Neural crest cell (in vitro differentiated cells): ENCODE results near the gene HNRNPL. TPM values are rescaled to one million over a fixed set of nuclear protein-coding genes. Genes with fewer than 3 reads are reported as not detected.

Experiments used
- DNase-seq: peaks from one replicate; pipeline ENCODE4 v3.0.0; 2021; ENCODE audit warnings: low read depth, mixed read lengths, low spot score
- H3K27ac Mint-ChIP-seq: one replicate; pipeline ENCODE4 v1.8.0; 2021; ENCODE audit warnings: mild to moderate bottlenecking, mixed read lengths; ENCODE audit not compliant: unreplicated experiment
- H3K27me3 Mint-ChIP-seq: 2 replicates; pipeline ENCODE4 v1.8.0; 2021; ENCODE audit warnings: low read depth, mild to moderate bottlenecking, mixed read lengths
- H3K36me3 Mint-ChIP-seq: 2 replicates; pipeline ENCODE4 v1.8.0; 2021; ENCODE audit warnings: low read depth, mild to moderate bottlenecking, mixed read lengths
- H3K4me1 Mint-ChIP-seq: 2 replicates; pipeline ENCODE4 v1.8.0; 2021; ENCODE audit warnings: mixed read lengths
- H3K4me3 Mint-ChIP-seq: one replicate; pipeline ENCODE4 v1.8.0; 2021; ENCODE audit warnings: mild to moderate bottlenecking, mixed read lengths
- H3K9me3 Mint-ChIP-seq: 2 replicates; pipeline ENCODE4 v1.8.0; 2021; ENCODE audit warnings: mixed read lengths
- total RNA-seq: library from RNA; stranded (reverse); gene quantifications from 2 replicates; pipeline ENCODE4 v1.2.1, GENCODE V29; 2021
- TF ChIP-seq, protein P1 (sequence below): fragments of 200-600 bp; sonication (generic); conservative IDR thresholded peaks from 2 replicates; pipeline ENCODE4 v1.5.0; 2021; ENCODE audit warnings: antibody characterized with exemption, mild to moderate bottlenecking

HNRNPL gene
- total RNA-seq, 1 donor from 2014 or later, result 728 TPM

GRCh38 chr19:38880882-38881609 is 31.3 kb upstream of the HNRNPL start:
- no peaks in the 10 kb centered on the region for H3K27me3 Mint-ChIP-seq
- H3K4me1 Mint-ChIP-seq, result peaks cover 10% of the 10 kb centered on the region
- no peaks in the 10 kb centered on the region for H3K36me3 Mint-ChIP-seq
- H3K27ac Mint-ChIP-seq, result peak overlapping the region; percentile 67
- no peak for DNase-seq
- TF ChIP-seq, protein P1, sequence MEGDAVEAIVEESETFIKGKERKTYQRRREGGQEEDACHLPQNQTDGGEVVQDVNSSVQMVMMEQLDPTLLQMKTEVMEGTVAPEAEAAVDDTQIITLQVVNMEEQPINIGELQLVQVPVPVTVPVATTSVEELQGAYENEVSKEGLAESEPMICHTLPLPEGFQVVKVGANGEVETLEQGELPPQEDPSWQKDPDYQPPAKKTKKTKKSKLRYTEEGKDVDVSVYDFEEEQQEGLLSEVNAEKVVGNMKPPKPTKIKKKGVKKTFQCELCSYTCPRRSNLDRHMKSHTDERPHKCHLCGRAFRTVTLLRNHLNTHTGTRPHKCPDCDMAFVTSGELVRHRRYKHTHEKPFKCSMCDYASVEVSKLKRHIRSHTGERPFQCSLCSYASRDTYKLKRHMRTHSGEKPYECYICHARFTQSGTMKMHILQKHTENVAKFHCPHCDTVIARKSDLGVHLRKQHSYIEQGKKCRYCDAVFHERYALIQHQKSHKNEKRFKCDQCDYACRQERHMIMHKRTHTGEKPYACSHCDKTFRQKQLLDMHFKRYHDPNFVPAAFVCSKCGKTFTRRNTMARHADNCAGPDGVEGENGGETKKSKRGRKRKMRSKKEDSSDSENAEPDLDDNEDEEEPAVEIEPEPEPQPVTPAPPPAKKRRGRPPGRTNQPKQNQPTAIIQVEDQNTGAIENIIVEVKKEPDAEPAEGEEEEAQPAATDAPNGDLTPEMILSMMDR, result no peak
- H3K4me3 Mint-ChIP-seq, result no peak overlapping the region
- H3K9me3 Mint-ChIP-seq, result no peaks in the 10 kb centered on the region

- no peak overlapping the region for H3K27ac Mint-ChIP-seq
- no peaks in the 10 kb centered on the region for H3K36me3 Mint-ChIP-seq
- TF ChIP-seq, protein P1, result no peak
- no peak overlapping the region for H3K4me3 Mint-ChIP-seq
- H3K4me1 Mint-ChIP-seq, result peaks cover 11% of the 10 kb centered on the region
- H3K9me3 Mint-ChIP-seq, result no peaks in the 10 kb centered on the region
- H3K27me3 Mint-ChIP-seq, result no peaks in the 10 kb centered on the region
- DNase-seq, result no peak
Observed at GRCh38 chr19:38880076-38880881, 30.5 kb upstream of the HNRNPL start.

GRCh38 chr19:38879400-38879751 is 29.6 kb upstream of the HNRNPL start:
- H3K36me3 Mint-ChIP-seq, result no peaks in the 10 kb centered on the region
- H3K9me3 Mint-ChIP-seq, result no peaks in the 10 kb centered on the region
- no peak overlapping the region for H3K4me3 Mint-ChIP-seq

GRCh38 chr19:38878575-38879399 is 29.0 kb upstream of the HNRNPL start:
- DNase-seq, result no peak
- Mint-ChIP-seq H3K4me3 (no peak overlapping the region), H3K36me3 (no peaks in the 10 kb centered on the region), H3K27ac (no peak overlapping the region), H3K4me1 (peaks cover 11% of the 10 kb centered on the region), H3K27me3 (no peaks in the 10 kb centered on the region), H3K9me3 (no peaks in the 10 kb centered on the region)
- TF ChIP-seq, protein P1, result no peak

More at GRCh38 chr19:38879400-38879751, 29.6 kb upstream of the HNRNPL start:
- H3K27ac Mint-ChIP-seq, result no peak overlapping the region
- H3K27me3 Mint-ChIP-seq, result no peaks in the 10 kb centered on the region
- H3K4me1 Mint-ChIP-seq, result peaks cover 11% of the 10 kb centered on the region
- TF ChIP-seq, protein P1, result no peak
- no peak for DNase-seq

DNA sequence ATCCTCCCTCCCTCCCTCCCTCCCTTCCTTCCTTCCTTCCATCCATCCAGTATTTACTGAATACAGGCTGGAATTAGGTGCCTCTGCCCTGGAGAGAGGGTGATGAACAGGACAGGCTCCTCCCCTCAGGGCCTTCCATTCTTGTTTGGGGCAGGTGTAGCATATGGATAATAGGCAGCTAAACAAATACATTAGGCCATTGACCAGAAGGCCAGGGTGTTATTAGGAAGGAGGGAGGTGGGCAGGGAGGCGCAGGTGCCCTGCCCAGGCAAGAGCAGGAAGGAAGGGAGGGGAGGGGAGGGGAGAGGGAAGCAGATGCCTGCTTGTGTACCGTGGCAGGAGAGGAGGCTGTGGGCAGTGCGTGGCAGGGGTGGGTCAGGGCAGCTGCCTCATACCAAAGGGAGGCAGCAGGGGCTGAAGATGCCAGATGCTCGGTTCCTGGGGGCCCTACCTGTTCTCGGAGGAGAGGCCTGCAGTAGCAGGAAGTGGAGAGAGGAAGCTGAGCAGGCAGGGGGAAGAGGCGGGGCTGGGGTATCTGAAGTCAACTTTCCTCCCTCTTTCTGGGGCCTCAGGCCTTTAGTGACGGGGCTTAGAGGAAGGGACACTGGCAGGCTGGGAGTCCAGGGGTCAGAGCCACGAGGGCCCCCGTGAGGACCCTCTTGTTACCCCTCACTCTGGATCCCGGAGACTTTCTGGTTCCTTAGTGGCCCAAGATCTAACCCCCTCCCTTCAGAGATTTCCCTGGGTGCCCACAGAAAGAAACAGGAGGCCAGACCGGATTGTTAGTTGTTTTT is 28.2 kb upstream of the HNRNPL start, which contains the start of gene RINL:
TSS of gene RINL (minus strand) at position 495 of the 794 bp plus-strand sequence. CDS start 1,533 bp downstream, outside the sequence.
- DNase-seq, result no peak
- H3K9me3 Mint-ChIP-seq, result no peaks in the 10 kb centered on the region

More for the DNA sequence above, 28.2 kb upstream of the HNRNPL start, which contains the start of gene RINL:
- peak within 1 kb of the TSS; percentile 90 for H3K27ac Mint-ChIP-seq
- TF ChIP-seq, protein P1, result no peak
- peaks cover 11% of the 10 kb centered on the region for H3K4me1 Mint-ChIP-seq
- H3K36me3 Mint-ChIP-seq, result no peaks in the 10 kb centered on the region
- H3K4me3 Mint-ChIP-seq, result no peak within 1 kb of the TSS
- H3K27me3 Mint-ChIP-seq, result no peaks in the 10 kb centered on the region
